Left hindlimb (tissue), 1 donor: ENCODE results near the gene NME2.

Experiments used
- DNase-seq: peaks from one replicate; pipeline ENCODE4 v3.0.0-alpha.2; 2018

Gene NME2

GRCh38 chr17:51214920-51215319 is 48.7 kb downstream of the NME2 start:
- DNase-seq: no peak

GRCh38 chr17:51217946-51218345 is 51.7 kb downstream of the NME2 start:
- DNase-seq: no peak

- no peak for DNase-seq
Observed at GRCh38 chr17:51221322-51221721, 55.1 kb downstream of the NME2 start.
